OCI-LY3 (cell line): Measurements from ENCODE around the gene EPHA1.
"Not testable (repeated sequence)": the region's sequence is repeated elsewhere in the genome, so short reads cannot be mapped to it uniquely, and the experiment has no call there.

ENCODE experiments used
- H2AFZ ChIP-seq: fragments of 200-600, 300-600 bp; shearing (Covaris generic); 2 replicates; pipeline ENCODE4 v1.6.0; 2014; ENCODE audit warnings: antibody characterized with exemption, low read depth, low read length
- H3K27ac ChIP-seq: fragments of 200-600, 300-600 bp; sonication (generic); 2 replicates; pipeline ENCODE4 v1.5.1; 2014; ENCODE audit warnings: mild to moderate bottlenecking, low read length, moderate library complexity, mixed read lengths
- H3K27me3 ChIP-seq: fragments of 200-600, 300-600 bp; sonication (generic); 2 replicates; pipeline ENCODE4 v1.6.1; 2014; ENCODE audit warnings: low read depth, low read length, mixed read lengths
- H3K36me3 ChIP-seq: fragments of 200-600, 300-600 bp; sonication (generic); replicated peaks from 2 replicates; pipeline ENCODE3; 2014; ENCODE audit warnings: low read depth, low read length, mixed read lengths
- H3K4me1 ChIP-seq: fragments of 300-600, 200-600 bp; sonication (generic); 2 replicates; pipeline ENCODE4 v1.6.1; 2014; ENCODE audit warnings: low read length, mixed read lengths
- H3K4me2 ChIP-seq: fragments of 200-600, 300-600 bp; sonication (generic); 2 replicates; pipeline ENCODE4 v1.6.1; 2014; ENCODE audit warnings: low read length, mixed read lengths
- H3K4me3 ChIP-seq: fragments of 300-600, 200-600 bp; sonication (generic); 2 replicates; pipeline ENCODE4 v1.5.1; 2014; ENCODE audit warnings: antibody characterized with exemption, mild to moderate bottlenecking, low read length, moderate library complexity
- H3K79me2 ChIP-seq: fragments of 300-600, 200-600 bp; shearing (Covaris generic); 2 replicates; pipeline ENCODE4 v1.6.1; 2014; ENCODE audit warnings: mild to moderate bottlenecking, low read length, mixed read lengths
- H3K9ac ChIP-seq: fragments of 300-600, 200-600 bp; shearing (Covaris generic); 2 replicates; pipeline ENCODE4 v1.6.0; 2014; ENCODE audit warnings: mild to moderate bottlenecking, low read length, moderate library complexity
- H3K9me3 ChIP-seq: fragments of 200-600, 300-600 bp; shearing (Covaris generic); 2 replicates; pipeline ENCODE4 v1.6.1; 2014; ENCODE audit warnings: low read length, mixed read lengths; ENCODE audit not compliant: insufficient read depth
- H4K20me1 ChIP-seq: fragments of 200-600, 300-600 bp; sonication (generic); 2 replicates; pipeline ENCODE4 v1.6.1; 2016; ENCODE audit warnings: low read length, mixed read lengths; ENCODE audit not compliant: insufficient read depth
- CTCF ChIP-seq: fragments of 200-600, 300-600 bp; sonication (generic); IDR thresholded peaks from 2 replicates; pipeline ENCODE4 v1.5.1; 2014; ENCODE audit warnings: antibody characterized with exemption, low read length, low read depth
- EZH2phosphoT487 ChIP-seq: fragments of 200-600 bp; shearing (Covaris generic); IDR thresholded peaks from 2 replicates; pipeline ENCODE4 v1.6.1; 2018; ENCODE audit warnings: antibody characterized with exemption, mixed run types, low read depth

Gene EPHA1

GRCh38 chr7:143407287-143408251, 1.1 kb downstream of the EPHA1 start:
- TF ChIP-seq CTCF (no peak), EZH2phosphoT487 (no peak)
- H3K36me3 ChIP-seq: no peaks in the 10 kb centered on the region
- no peak overlapping the region for H3K4me2 ChIP-seq
- peaks cover 27% of the 10 kb centered on the region for H3K4me1 ChIP-seq
- H3K9me3 ChIP-seq: no peaks in the 10 kb centered on the region
- no peak overlapping the region for H3K9ac ChIP-seq
- no peak overlapping the region for H3K4me3 ChIP-seq
- H2AFZ ChIP-seq: no peak overlapping the region
- no peaks in the 10 kb centered on the region for H3K79me2 ChIP-seq
- H4K20me1 ChIP-seq: no peaks in the 10 kb centered on the region
- H3K27ac ChIP-seq: no peak overlapping the region
- H3K27me3 ChIP-seq: peaks cover 58% of the 10 kb centered on the region

- H3K27me3 ChIP-seq: peaks cover 65% of the 10 kb centered on the region
- H3K9me3 ChIP-seq: no peaks in the 10 kb centered on the region
- no peak overlapping the region for H3K27ac ChIP-seq
- no peak overlapping the region for H3K4me2 ChIP-seq
- no peaks in the 10 kb centered on the region for H3K79me2 ChIP-seq
- H4K20me1 ChIP-seq: no peaks in the 10 kb centered on the region
- H2AFZ ChIP-seq: no peak overlapping the region
- peaks cover 22% of the 10 kb centered on the region for H3K4me1 ChIP-seq
- no peak overlapping the region for H3K4me3 ChIP-seq
- no peaks in the 10 kb centered on the region for H3K36me3 ChIP-seq
- TF ChIP-seq EZH2phosphoT487: no peak
- TF ChIP-seq CTCF: no peak
- H3K9ac ChIP-seq: no peak overlapping the region
Measured at GRCh38 chr7:143406002-143406357, 2.7 kb downstream of the EPHA1 start.

- Histone ChIP-seq H3K9me3 (no peaks in the 10 kb centered on the region), H3K9ac (no peak overlapping the region), H3K36me3 (no peaks in the 10 kb centered on the region), H2AFZ (no peak overlapping the region), H3K27me3 (peaks cover 67% of the 10 kb centered on the region), H4K20me1 (no peaks in the 10 kb centered on the region), H3K4me2 (no peak overlapping the region), H3K79me2 (no peaks in the 10 kb centered on the region), H3K4me1 (peaks cover 16% of the 10 kb centered on the region), H3K27ac (no peak overlapping the region), H3K4me3 (no peak overlapping the region)
- TF ChIP-seq CTCF (no peak), EZH2phosphoT487 (no peak)
Measured at GRCh38 chr7:143405173-143406001, 3.3 kb downstream of the EPHA1 start.

- not testable (repeated sequence) for H3K4me3 ChIP-seq, H3K79me2 ChIP-seq, H4K20me1 ChIP-seq, H3K36me3 ChIP-seq, H3K9ac ChIP-seq, H3K4me1 ChIP-seq, H3K4me2 ChIP-seq, H3K9me3 ChIP-seq, H2AFZ ChIP-seq, H3K27ac ChIP-seq
- H3K27me3 ChIP-seq: peaks cover 64% of the 10 kb centered on the region
Measured at GRCh38 chr7:143402233-143402632, 6.4 kb downstream of the EPHA1 start.
